GM19239 (cell line): ENCODE measurements around the gene PTPRD.

ENCODE experiments used
- DNase-seq: peaks from one replicate; pipeline ENCODE4 v3.0.0; 2011; ENCODE audit warnings: low spot score; ENCODE audit not compliant: insufficient read length
- FAIRE-seq: peaks from 2 replicates; lab custom pipeline; 2011; peaks lifted over from hg19 to GRCh38; lab: Jason Lieb, UNC

PTPRD gene

GRCh38 chr9:9719373-9720112 lies 893.3 kb downstream of the PTPRD start:
- FAIRE-seq = no peak
- no peak for DNase-seq

GRCh38 chr9:9718691-9719090 lies 894.1 kb downstream of the PTPRD start:
- DNase-seq (no peak), FAIRE-seq (no peak)

GRCh38 chr9:9679433-9679832 lies 933.4 kb downstream of the PTPRD start:
- DNase-seq = no peak
- FAIRE-seq = no peak

GRCh38 chr9:9674461-9674860 lies 938.3 kb downstream of the PTPRD start:
- FAIRE-seq = no peak
- DNase-seq = no peak

- no peak for FAIRE-seq
- DNase-seq = no peak
Observed at GRCh38 chr9:9670454-9670853, 942.3 kb downstream of the PTPRD start.

- FAIRE-seq = no peak
- DNase-seq = no peak
Observed at GRCh38 chr9:9645006-9645405, 967.8 kb downstream of the PTPRD start.

GRCh38 chr9:9631284-9631683 lies 981.5 kb downstream of the PTPRD start:
- FAIRE-seq = no peak
- no peak for DNase-seq

- FAIRE-seq (no peak), DNase-seq (no peak)
Observed at GRCh38 chr9:9625248-9625647, 987.6 kb downstream of the PTPRD start.

GRCh38 chr9:9623506-9623905 lies 989.3 kb downstream of the PTPRD start:
- DNase-seq = no peak
- FAIRE-seq = no peak

- DNase-seq (no peak), FAIRE-seq (no peak)
Observed at GRCh38 chr9:9621355-9621940, 991.4 kb downstream of the PTPRD start.

GRCh38 chr9:9620736-9621135 lies 992.1 kb downstream of the PTPRD start:
- no peak for DNase-seq
- FAIRE-seq = no peak

- DNase-seq (no peak), FAIRE-seq (no peak)
Observed at GRCh38 chr9:9615086-9615485, 997.7 kb downstream of the PTPRD start.

GRCh38 chr9:9614607-9615006 lies 998.2 kb downstream of the PTPRD start:
- FAIRE-seq (no peak), DNase-seq (no peak)

- FAIRE-seq = no peak
- DNase-seq = no peak
Observed at GRCh38 chr9:9612755-9613154, 1000.0 kb downstream of the PTPRD start.

GRCh38 chr9:9612270-9612669 lies 1000.5 kb downstream of the PTPRD start:
- no peak for DNase-seq

GRCh38 chr9:9605681-9606080 lies 1007.1 kb downstream of the PTPRD start:
- FAIRE-seq (no peak), DNase-seq (no peak)

More at GRCh38 chr9:9612270-9612669, 1000.5 kb downstream of the PTPRD start:
- FAIRE-seq = no peak

- DNase-seq (no peak), FAIRE-seq (no peak)
Observed at GRCh38 chr9:9603345-9603744, 1009.5 kb downstream of the PTPRD start.

GRCh38 chr9:9598723-9599122 lies 1014.1 kb downstream of the PTPRD start:
- FAIRE-seq (no peak), DNase-seq (no peak)

GRCh38 chr9:9592104-9592503 lies 1020.7 kb downstream of the PTPRD start:
- FAIRE-seq = no peak
- no peak for DNase-seq

GRCh38 chr9:9585920-9586319 lies 1026.9 kb downstream of the PTPRD start:
- FAIRE-seq (no peak), DNase-seq (no peak)

GRCh38 chr9:9574080-9574479 lies 1038.7 kb downstream of the PTPRD start:
- FAIRE-seq = no peak

GRCh38 chr9:9565700-9566099 lies 1047.1 kb downstream of the PTPRD start:
- DNase-seq (no peak), FAIRE-seq (no peak)

More at GRCh38 chr9:9574080-9574479, 1038.7 kb downstream of the PTPRD start:
- no peak for DNase-seq
